Esophagus squamous epithelium (tissue), 5 donors: Measurements from ENCODE around the gene KDM4C. TPM values are rescaled to one million over a fixed set of nuclear protein-coding genes. Genes with fewer than 3 reads are reported as not detected.

Experiments used
- DNase-seq: peaks from one replicate; lab custom pipeline; 2025; lab: John Stamatoyannopoulos, UW
- H3K27ac ChIP-seq, 4 donors: fragments of 200-600 bp; sonication (generic); one replicate each; pipeline ENCODE4 v1.5.1; 2016 to 2019; ENCODE audit warnings: mild to moderate bottlenecking in 1 of 4
- H3K27me3 ChIP-seq, 4 donors: fragments of 200-600 bp; sonication (generic); 1 replicate in 3 of 4; 2 replicates in 1 of 4; pipeline versions ENCODE4 v1.5.1 to v1.6.0; 2017 to 2021; ENCODE audit warnings: antibody characterized with exemption in 1 of 4
- H3K36me3 ChIP-seq, 3 donors: fragments of 200-600 bp; sonication (generic); one replicate each; pipeline ENCODE4 v1.5.1; 2016 to 2019
- H3K4me1 ChIP-seq, 3 donors: fragments of 200-600 bp; sonication (generic); one replicate each; pipeline ENCODE4 v1.5.1; 2017 to 2019
- H3K4me3 ChIP-seq, 4 donors: fragments of 200-600 bp; sonication (generic); 1 replicate in 3 of 4; 2 replicates in 1 of 4; pipeline ENCODE4 v1.5.1; 2016 to 2019; ENCODE audit warnings: mild to moderate bottlenecking in 2 of 4, moderate library complexity in 1 of 4
- H3K9me3 ChIP-seq, 3 donors: fragments of 200-600 bp; sonication (generic); one replicate each; pipeline ENCODE4 v1.5.1; 2016 to 2019
- POLR2A ChIP-seq, 4 donors: fragments of 450-650 bp; IDR thresholded peaks; one replicate each; pipeline ENCODE4 v1.6.1; 2017; ENCODE audit warnings: antibody characterized with exemption in 4 of 4, mild to moderate bottlenecking in 4 of 4, moderate library complexity in 3 of 4
- WGBS, 2 donors: methylation state at CpG; one replicate each; pipeline ENCODE4 v1.1.5; 2018; 5-methylcytosine and 5-hydroxymethylcytosine counted together
- intact Hi-C: fragments of 100-400 bp; cut with DNase I; formaldehyde crosslinking; loops from one replicate; pipeline ENCODE4 v1.15.0; 2022
- total RNA-seq, 4 donors: library from RNA; depleted of rRNA; stranded (reverse); fragments of >200 nt; gene quantifications; one replicate each; pipeline ENCODE4 v1.1.0, GENCODE V29; 2016
- TF ChIP-seq, protein P1 (sequence below), 6 experiments: fragments of 450-650 bp in 4 of 6; fragments of 200-600 bp in 2 of 6; sonication (generic) in 2 of 6; IDR thresholded peaks; one replicate each; pipeline ENCODE4 v1.5.1; 2016 to 2019; ENCODE audit warnings: antibody characterized with exemption in 6 of 6, mild to moderate bottlenecking in 4 of 6, moderate library complexity in 4 of 6
- donor health status: DM: yes; HTN: yes; CAD: no.

Gene KDM4C
- total RNA-seq, 4 donors from 2014 or later: 12.5 to 43.9 (median 22.9) TPM

DNA sequence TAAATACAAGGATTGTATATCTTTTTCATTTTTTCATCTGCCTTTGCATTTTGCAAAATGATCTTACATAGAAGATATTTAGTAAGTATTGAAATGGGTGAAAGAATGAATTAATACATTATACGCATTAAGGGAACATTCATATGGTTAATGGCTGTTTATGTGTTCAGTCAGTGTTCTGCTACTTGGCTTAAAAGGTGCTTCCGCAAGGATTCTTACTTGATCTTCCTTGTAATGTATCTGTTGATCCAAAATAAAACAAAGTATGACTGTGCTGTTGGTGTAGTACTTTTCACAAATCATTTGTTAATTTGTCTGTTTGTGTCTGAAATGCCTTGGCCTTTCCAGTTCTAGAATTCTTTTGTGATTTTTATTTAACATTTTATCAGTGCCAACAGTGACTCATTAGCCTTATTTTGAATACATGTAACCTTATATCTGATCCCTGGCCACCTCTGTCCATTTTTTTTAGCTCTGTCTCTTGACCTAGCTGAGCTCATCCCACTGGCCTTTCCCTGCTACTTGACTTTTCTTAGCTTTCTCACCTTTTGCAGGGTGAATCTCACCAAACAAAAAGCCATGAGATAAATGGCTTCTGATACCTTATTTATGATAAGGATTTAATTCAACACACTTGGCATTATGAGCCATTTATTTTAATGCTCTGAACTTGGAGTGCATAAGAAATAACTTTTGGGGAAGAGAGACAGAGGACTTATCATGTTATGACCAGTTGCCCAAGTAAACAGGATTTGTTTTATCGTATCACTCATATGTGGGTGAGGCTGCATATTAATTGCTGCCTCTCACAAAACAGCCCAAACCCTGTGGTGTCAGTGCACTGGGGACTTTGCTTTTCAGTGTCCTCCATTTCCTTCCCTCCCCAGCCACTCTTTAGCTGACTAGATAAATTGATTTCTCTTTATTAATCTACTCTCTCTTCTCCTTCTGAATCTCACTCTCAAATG is 340.3 kb downstream of the KDM4C start:
- Histone ChIP-seq H3K9me3 (no peaks in the 10 kb centered on the region), H3K36me3 (peaks cover 0 to 14% (median 0%) of the 10 kb centered on the region in 3 donors), H3K4me3 (no peak overlapping the region), H3K4me1 (peaks cover 0 to 30% (median 5%) of the 10 kb centered on the region in 3 donors), H3K27ac (no peak overlapping the region), H3K27me3 (no peaks in the 10 kb centered on the region)
- WGBS, 2 donors: 57 to 58% methylated on average over 3 of the region's 3 CpGs
- DNase-seq: no peak
- intact Hi-C loops: no loop called here
- TF ChIP-seq, protein P1, sequence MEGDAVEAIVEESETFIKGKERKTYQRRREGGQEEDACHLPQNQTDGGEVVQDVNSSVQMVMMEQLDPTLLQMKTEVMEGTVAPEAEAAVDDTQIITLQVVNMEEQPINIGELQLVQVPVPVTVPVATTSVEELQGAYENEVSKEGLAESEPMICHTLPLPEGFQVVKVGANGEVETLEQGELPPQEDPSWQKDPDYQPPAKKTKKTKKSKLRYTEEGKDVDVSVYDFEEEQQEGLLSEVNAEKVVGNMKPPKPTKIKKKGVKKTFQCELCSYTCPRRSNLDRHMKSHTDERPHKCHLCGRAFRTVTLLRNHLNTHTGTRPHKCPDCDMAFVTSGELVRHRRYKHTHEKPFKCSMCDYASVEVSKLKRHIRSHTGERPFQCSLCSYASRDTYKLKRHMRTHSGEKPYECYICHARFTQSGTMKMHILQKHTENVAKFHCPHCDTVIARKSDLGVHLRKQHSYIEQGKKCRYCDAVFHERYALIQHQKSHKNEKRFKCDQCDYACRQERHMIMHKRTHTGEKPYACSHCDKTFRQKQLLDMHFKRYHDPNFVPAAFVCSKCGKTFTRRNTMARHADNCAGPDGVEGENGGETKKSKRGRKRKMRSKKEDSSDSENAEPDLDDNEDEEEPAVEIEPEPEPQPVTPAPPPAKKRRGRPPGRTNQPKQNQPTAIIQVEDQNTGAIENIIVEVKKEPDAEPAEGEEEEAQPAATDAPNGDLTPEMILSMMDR (IDR thresholded peaks at IDR 0.05): no peak
- no peak for TF ChIP-seq POLR2A (IDR thresholded peaks at IDR 0.05)

DNA sequence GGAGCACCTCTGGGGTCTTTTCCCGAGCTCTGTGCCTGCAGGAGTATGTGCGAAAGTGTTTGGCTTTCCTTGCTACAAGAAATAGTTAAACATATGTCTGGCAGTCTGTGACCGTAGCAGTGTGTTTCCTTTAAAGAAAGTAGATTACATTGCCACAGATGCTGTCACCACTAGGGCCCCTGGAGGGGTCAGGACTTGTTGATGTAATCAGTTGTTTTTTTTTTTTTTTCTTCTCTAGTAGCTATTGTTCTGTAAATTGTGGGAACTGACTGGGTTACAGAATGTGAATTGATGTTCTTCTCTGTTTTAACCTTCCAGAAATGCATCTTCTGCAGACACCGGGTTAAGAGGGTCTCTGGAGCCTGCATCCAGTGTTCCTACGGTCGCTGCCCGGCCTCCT is 345.6 kb downstream of the KDM4C start:
- TF ChIP-seq, protein P1 (IDR thresholded peaks at IDR 0.05): no peak
- TF ChIP-seq POLR2A (IDR thresholded peaks at IDR 0.05): no peak
- Histone ChIP-seq H3K9me3 (no peaks in the 10 kb centered on the region), H3K36me3 (peaks cover 0 to 45% (median 6%) of the 10 kb centered on the region in 3 donors), H3K27me3 (no peaks in the 10 kb centered on the region), H3K27ac (no peak overlapping the region), H3K4me1 (peaks cover 0 to 15% (median 0%) of the 10 kb centered on the region in 3 donors), H3K4me3 (no peak overlapping the region)
- intact Hi-C loops: no loop called here
- 76 to 91% methylated on average over 7 of the region's 7 CpGs for WGBS, 2 donors
- no peak for DNase-seq

DNA sequence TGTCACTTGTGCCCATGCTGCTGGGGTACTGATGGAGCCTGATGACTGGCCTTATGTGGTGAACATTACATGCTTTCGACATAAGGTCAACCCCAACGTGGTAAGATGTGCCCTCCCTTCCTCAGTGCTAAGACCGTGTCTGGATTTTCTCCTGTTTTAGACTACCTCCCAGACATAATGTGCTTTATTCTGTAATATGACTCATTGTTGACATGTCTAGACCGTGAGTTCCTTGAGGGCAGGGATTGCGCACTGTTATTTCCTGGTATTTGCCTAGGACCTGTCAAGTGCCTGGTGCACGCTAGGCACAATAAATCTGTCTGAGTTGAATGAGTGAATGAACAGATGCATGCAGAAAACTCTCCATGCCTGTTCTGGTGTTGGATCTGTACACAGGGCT is 346.0 kb downstream of the KDM4C start:
- H3K9me3 ChIP-seq: no peaks in the 10 kb centered on the region
- H3K4me1 ChIP-seq: peaks cover 0 to 11% (median 0%) of the 10 kb centered on the region in 3 donors
- intact Hi-C loops: no loop called here
- 45 to 53% methylated on average over 4 to 5 of the region's 6 CpGs for WGBS, 2 donors
- no peak for DNase-seq
- no peaks in the 10 kb centered on the region for H3K27me3 ChIP-seq
- H3K27ac ChIP-seq: no peak overlapping the region
- peaks cover 0 to 48% (median 6%) of the 10 kb centered on the region in 3 donors for H3K36me3 ChIP-seq
- H3K4me3 ChIP-seq: no peak overlapping the region
- no peak for TF ChIP-seq POLR2A (IDR thresholded peaks at IDR 0.05)
- TF ChIP-seq, protein P1 (IDR thresholded peaks at IDR 0.05): no peak

DNA sequence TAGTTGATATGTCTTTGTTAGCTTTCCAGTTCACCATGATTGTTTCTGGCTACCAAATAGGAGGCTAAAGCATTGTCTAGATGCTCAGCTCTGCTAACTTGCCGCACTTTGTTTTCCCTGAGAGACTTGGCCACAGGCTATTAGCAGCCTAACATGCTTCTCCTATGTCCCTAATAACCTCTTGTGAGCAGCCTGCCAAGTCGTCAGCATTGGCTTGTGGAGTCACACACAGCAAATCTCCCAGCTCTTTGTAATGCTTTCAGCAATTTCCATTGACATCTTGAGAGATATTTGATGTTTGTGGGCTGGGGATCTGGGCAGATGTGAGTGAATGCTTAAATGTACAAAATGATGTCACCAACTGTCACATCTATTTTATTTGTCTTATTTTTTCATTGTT is 346.9 kb downstream of the KDM4C start:
- Histone ChIP-seq H3K27me3 (no peaks in the 10 kb centered on the region), H3K36me3 (peaks cover 0 to 51% (median 6%) of the 10 kb centered on the region in 3 donors), H3K9me3 (no peaks in the 10 kb centered on the region), H3K4me3 (no peak overlapping the region), H3K4me1 (peaks cover 0 to 9% (median 0%) of the 10 kb centered on the region in 3 donors), H3K27ac (no peak overlapping the region)
- 84 to 100% methylated on average over 2 of the region's 2 CpGs for WGBS, 2 donors
- no peak for TF ChIP-seq POLR2A (IDR thresholded peaks at IDR 0.05)
- TF ChIP-seq, protein P1 (IDR thresholded peaks at IDR 0.05): no peak
- DNase-seq: no peak
- intact Hi-C loops: no loop called here

DNA sequence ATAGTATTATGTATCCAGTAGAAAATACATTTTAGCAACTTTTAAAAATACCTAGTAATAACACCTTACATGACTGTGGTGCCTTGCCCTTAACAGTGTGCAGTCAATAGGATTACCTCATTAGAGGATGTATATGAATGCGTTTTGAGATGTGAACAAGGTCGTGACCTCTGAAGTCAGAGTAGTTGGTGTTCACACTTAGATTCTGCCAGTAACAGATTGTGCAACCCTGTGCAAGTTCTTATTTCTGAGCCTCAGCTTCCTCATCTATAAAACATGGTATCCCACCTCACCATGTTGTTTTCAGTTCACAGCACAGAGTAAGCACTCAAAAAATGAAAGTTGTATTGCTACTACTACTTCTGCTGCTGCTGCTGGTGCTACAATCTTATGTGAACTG is 347.3 kb downstream of the KDM4C start:
- intact Hi-C loops: no loop called here
- H3K9me3 ChIP-seq: no peaks in the 10 kb centered on the region
- no peak for DNase-seq
- H3K4me3 ChIP-seq: no peak overlapping the region
- H3K27me3 ChIP-seq: no peaks in the 10 kb centered on the region
- H3K36me3 ChIP-seq: peaks cover 0 to 51% (median 6%) of the 10 kb centered on the region in 3 donors
- WGBS, 2 donors: 79 to 86% methylated on average over 2 of the region's 2 CpGs
- H3K27ac ChIP-seq: no peak overlapping the region
- peaks cover 0 to 9% (median 0%) of the 10 kb centered on the region in 3 donors for H3K4me1 ChIP-seq
- TF ChIP-seq, protein P1 (IDR thresholded peaks at IDR 0.05): no peak
- no peak for TF ChIP-seq POLR2A (IDR thresholded peaks at IDR 0.05)
